ENCODE measurements around the gene SMPD3. TPM values are rescaled to one million over a fixed set of nuclear protein-coding genes. Genes with fewer than 3 reads are reported as not detected.

The SMPD3 gene
- total and polyA plus RNA-seq, 2 donors (not counting 3 experiments of a cell fraction or from before 2014, with no cell fraction given): not detected

DNA sequence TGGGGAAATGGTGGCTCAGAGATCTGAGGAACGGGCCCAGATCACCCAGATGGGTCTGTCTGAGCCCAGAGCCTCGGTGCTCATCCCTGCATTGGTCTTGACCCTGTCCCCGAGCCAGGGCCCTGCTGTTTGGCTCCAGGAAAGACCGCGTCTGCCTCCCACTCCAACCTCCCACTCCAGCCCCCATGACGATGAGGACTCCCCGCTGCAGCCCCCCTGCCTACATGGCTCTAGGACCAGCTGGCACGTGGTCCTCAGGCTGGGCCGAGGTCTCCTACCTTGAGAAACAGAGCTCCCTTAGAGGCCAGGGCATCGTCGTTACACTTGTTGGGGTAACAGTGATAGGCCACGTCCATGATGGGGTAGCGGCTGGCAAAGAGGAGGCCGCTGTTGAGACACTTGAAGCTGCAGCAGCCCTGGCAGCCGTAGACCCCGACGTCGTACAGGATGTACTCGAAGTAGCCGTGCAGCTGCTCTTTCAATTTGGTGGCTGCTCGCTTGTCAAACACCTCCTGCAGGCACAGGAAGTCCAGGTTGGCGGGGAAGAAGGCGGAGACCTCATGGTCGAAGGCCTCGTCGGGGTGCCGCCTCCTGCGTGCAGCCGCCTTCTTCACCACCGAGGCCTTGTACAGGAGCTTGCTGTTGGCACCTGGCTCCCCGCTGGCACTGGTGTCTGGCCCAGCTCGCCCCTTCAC is 77.6 kb downstream of the SMPD3 start:
- ChIA-PET CTCF (interaction anchor here (1.1 to 1.6 kb wide), 3 partner anchors 31 to 150 kb away, joined by 3 to 6 read pairs (median 5); no protein-coding TSS in a partner anchor), POLR2A (no interaction called here)
- Histone ChIP-seq H2AFZ (ENCODE audit: low read depth, low read length) (no peak overlapping the region), H3K36me3 (ENCODE audit: control insufficient read depth in 2 of 2, extremely low read depth in 1 of 2, insufficient read depth in 2 of 2, low read length in 2 of 2) (no peaks in the 10 kb centered on the region), H3K27ac (ENCODE audit: insufficient read depth, low read depth, low read length) (no peak overlapping the region), H4K20me1 (replicated peaks; ENCODE audit: control insufficient read depth, extremely low read depth, insufficient read depth, low read length) (no peaks in the 10 kb centered on the region), H3K4me2 (ENCODE audit: insufficient read depth, low read length) (no peak overlapping the region), H3K9ac (replicated peaks; ENCODE audit: extremely low read depth, insufficient read depth, low read length) (no peak overlapping the region), H3K79me2 (ENCODE audit: control insufficient read depth, insufficient read depth, low read length) (no peaks in the 10 kb centered on the region), H3K27me3 (ENCODE audit: control insufficient read depth in 2 of 2, insufficient read depth in 2 of 2, low read length in 2 of 2) (no peaks in the 10 kb centered on the region), H3K4me1 (ENCODE audit: control insufficient read depth, extremely low read depth, insufficient read depth, low read length) (no peaks in the 10 kb centered on the region), H3K9me3 (replicated peaks; ENCODE audit: control insufficient read depth, insufficient read depth, low read length) (no peaks in the 10 kb centered on the region), H3K4me3 (replicated peaks in 1 of 3; ENCODE audit: insufficient read depth in 1 of 3, low read depth in 1 of 3, low read length in 3 of 3) (no peak overlapping the region), H3K9me1 (replicated peaks; ENCODE audit: control insufficient read depth, extremely low read depth, insufficient read depth, low read length) (no peaks in the 10 kb centered on the region)
- FAIRE-seq: no peak
- no peak for DNase-seq (ENCODE audit: low read depth, low spot score)
- intact Hi-C loops (cut with micrococcal nuclease): no loop called here
- dilution Hi-C loops (cut with MboI; ENCODE audit: extremely low pct_ligation_motif_present, low sequenced_read_pairs): no loop called here
- BruUV-seq (replicated peaks): no TSS peak
- no peak for TF ChIP-seq EZH2 (IDR thresholded peaks at IDR 0.05; ENCODE audit: borderline replicate concordance, low read depth, low read length, severe bottlenecking)
- no peak for TF ChIP-seq GATA2 (IDR thresholded peaks at IDR 0.05; ENCODE audit: insufficient read depth, insufficient read length, low read depth, low read length)
- TF ChIP-seq, protein P1, sequence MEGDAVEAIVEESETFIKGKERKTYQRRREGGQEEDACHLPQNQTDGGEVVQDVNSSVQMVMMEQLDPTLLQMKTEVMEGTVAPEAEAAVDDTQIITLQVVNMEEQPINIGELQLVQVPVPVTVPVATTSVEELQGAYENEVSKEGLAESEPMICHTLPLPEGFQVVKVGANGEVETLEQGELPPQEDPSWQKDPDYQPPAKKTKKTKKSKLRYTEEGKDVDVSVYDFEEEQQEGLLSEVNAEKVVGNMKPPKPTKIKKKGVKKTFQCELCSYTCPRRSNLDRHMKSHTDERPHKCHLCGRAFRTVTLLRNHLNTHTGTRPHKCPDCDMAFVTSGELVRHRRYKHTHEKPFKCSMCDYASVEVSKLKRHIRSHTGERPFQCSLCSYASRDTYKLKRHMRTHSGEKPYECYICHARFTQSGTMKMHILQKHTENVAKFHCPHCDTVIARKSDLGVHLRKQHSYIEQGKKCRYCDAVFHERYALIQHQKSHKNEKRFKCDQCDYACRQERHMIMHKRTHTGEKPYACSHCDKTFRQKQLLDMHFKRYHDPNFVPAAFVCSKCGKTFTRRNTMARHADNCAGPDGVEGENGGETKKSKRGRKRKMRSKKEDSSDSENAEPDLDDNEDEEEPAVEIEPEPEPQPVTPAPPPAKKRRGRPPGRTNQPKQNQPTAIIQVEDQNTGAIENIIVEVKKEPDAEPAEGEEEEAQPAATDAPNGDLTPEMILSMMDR (IDR thresholded peaks at IDR 0.05; ENCODE audit: extremely low read depth in 1 of 2, insufficient read depth in 1 of 2, low read depth in 1 of 2, low read length in 2 of 2): no peak
- no peak for TF ChIP-seq MYC (IDR thresholded peaks at IDR 0.05; ENCODE audit: low read depth, low read length)
- no peak for TF ChIP-seq JUN (IDR thresholded peaks at IDR 0.05; ENCODE audit: borderline replicate concordance, insufficient read depth, insufficient read length, low read depth)
- TF ChIP-seq FOS (IDR thresholded peaks at IDR 0.05; ENCODE audit: borderline replicate concordance, insufficient read depth, low read length): no peak
- TF ChIP-seq, protein P2, sequence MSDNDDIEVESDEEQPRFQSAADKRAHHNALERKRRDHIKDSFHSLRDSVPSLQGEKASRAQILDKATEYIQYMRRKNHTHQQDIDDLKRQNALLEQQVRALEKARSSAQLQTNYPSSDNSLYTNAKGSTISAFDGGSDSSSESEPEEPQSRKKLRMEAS (IDR thresholded peaks at IDR 0.05; ENCODE audit: insufficient read depth, insufficient read length): no peak
- no peak for TF ChIP-seq POLR2A (IDR thresholded peaks at IDR 0.05; ENCODE audit: low read depth, low read length)
- no peak for TF ChIP-seq POLR2AphosphoS5 (IDR thresholded peaks at IDR 0.05; ENCODE audit: insufficient read depth, low read depth, low read length)

Measured in endothelial cell of umbilical vein (primary cell).